Activated CD8-positive, alpha-beta T cell treated with anti-CD3 and anti-CD28 coated beads for 36 hours (primary cell): ENCODE results near the gene PIP4K2B. TPM values are rescaled to one million over a fixed set of nuclear protein-coding genes. Genes with fewer than 3 reads are reported as not detected.

Source experiments
- ATAC-seq: fragments of 200-7000 bp; cut with Tn5 transposase; one replicate; pipeline ENCODE4 v1.10.0; 2021; ENCODE audit warnings: mild to moderate bottlenecking, moderate library complexity
- CTCF ChIA-PET: fragments of 350-600 bp; sonication (Branson Sonifier 250); formaldehyde crosslinking; loops from one replicate; lab custom pipeline; 2021; ENCODE audit warnings: antibody characterized with exemption; lab: Charles Lee
- POLR2A ChIA-PET: fragments of 350-600 bp; sonication (Branson Sonifier 250); formaldehyde crosslinking; loops from one replicate; lab custom pipeline; 2021; ENCODE audit warnings: antibody characterized with exemption; lab: Charles Lee
- DNase-seq: peaks from one replicate; pipeline ENCODE4 v3.0.0-alpha.2; 2020
- H3K27ac Mint-ChIP-seq: one replicate; pipeline ENCODE4 v1.8.0; 2021; ENCODE audit warnings: mild to moderate bottlenecking, mixed read lengths
- H3K27me3 Mint-ChIP-seq: one replicate; pipeline ENCODE4 v1.8.0; 2021; ENCODE audit warnings: mixed read lengths
- H3K36me3 Mint-ChIP-seq: one replicate; pipeline ENCODE4 v1.8.0; 2021; ENCODE audit warnings: low read depth, mixed read lengths
- H3K4me1 Mint-ChIP-seq: one replicate; pipeline ENCODE4 v1.8.0; 2021; ENCODE audit warnings: low read depth, mixed read lengths
- H3K4me3 Mint-ChIP-seq: one replicate; pipeline ENCODE4 v1.8.0; 2021; ENCODE audit warnings: mild to moderate bottlenecking, moderate library complexity, mixed read lengths
- H3K9me3 Mint-ChIP-seq: one replicate; pipeline ENCODE4 v1.8.0; 2021; ENCODE audit warnings: mixed read lengths
- CTCF ChIP-seq: fragments of 200-600 bp; IDR thresholded peaks from one replicate; pipeline ENCODE4 v1.8.0; 2022; ENCODE audit warnings: antibody characterized with exemption, mild to moderate bottlenecking
- intact Hi-C: fragments of 100-400 bp; cut with micrococcal nuclease; formaldehyde crosslinking; loops from one replicate; pipeline ENCODE4 v1.10.0; 2022
- total RNA-seq, 2 experiments: library from RNA; stranded (reverse); gene quantifications; one replicate each; pipeline ENCODE4 v1.2.3, GENCODE V29; 2021

The PIP4K2B gene
- total RNA-seq, 2 experiments from 2014 or later: 30.9 to 33.2 TPM

GRCh38 chr17:38735161-38735997, 64.0 kb downstream of the PIP4K2B start:
- Mint-ChIP-seq H3K36me3 (peaks cover 13% of the 10 kb centered on the region), H3K4me3 (no peak overlapping the region), H3K27me3 (no peaks in the 10 kb centered on the region), H3K4me1 (peaks cover 45% of the 10 kb centered on the region), H3K9me3 (no peaks in the 10 kb centered on the region), H3K27ac (peak overlapping the region; percentile 55)
- POLR2A ChIA-PET: interaction anchor here (1.0 to 2.3 kb wide), 8 partner anchors 9 to 59 kb away, joined by 3 to 10 read pairs (median 4); partner anchors contain the start of genes EPOP and MLLT6
- TF ChIP-seq CTCF: peak; percentile 90
- ATAC-seq: peak; percentile 34
- intact Hi-C loops: no loop called here
- CTCF ChIA-PET: interaction anchor here (0.5 to 9.4 kb wide), 30 partner anchors 10 to 641 kb away, joined by 3 to 160 read pairs (median 5); partner anchors contain the start of gene EPOP
- peak; percentile 82 for DNase-seq

- ChIA-PET POLR2A (interaction anchor here (0.6 to 2.3 kb wide), 7 partner anchors 10 to 214 kb away, joined by 3 to 10 read pairs (median 3); partner anchors contain the start of genes EPOP and MLLT6), CTCF (interaction anchor here (0.6 to 9.4 kb wide), 26 partner anchors 11 to 642 kb away, joined by 3 to 160 read pairs (median 5); partner anchors contain the start of genes EPOP and PSMB3)
- peaks cover 15% of the 10 kb centered on the region for H3K36me3 Mint-ChIP-seq
- no peaks in the 10 kb centered on the region for H3K9me3 Mint-ChIP-seq
- ATAC-seq: peak; percentile 18
- peak overlapping the region; percentile 82 for H3K27ac Mint-ChIP-seq
- peak overlapping the region; percentile 2 for H3K4me3 Mint-ChIP-seq
- intact Hi-C loops: loop anchor here (5.0 kb wide), 1 partner anchor 37 kb away; no protein-coding TSS in a partner anchor
- DNase-seq: peak; percentile 64
- H3K4me1 Mint-ChIP-seq: peaks cover 49% of the 10 kb centered on the region
- H3K27me3 Mint-ChIP-seq: no peaks in the 10 kb centered on the region
- TF ChIP-seq CTCF: peak; percentile 63
These were observed 65.1 kb downstream of the PIP4K2B start for GRCh38 chr17:38733982-38734973.

GRCh38 chr17:38733282-38733981, 65.9 kb downstream of the PIP4K2B start:
- ChIA-PET POLR2A (interaction anchor here (2.3 kb wide), 1 partner anchor 57 kb away, joined by 10 read pairs; the partner anchor contains the start of gene EPOP), CTCF (interaction anchor here (0.6 to 9.4 kb wide), 12 partner anchors 12 to 125 kb away, joined by 3 to 160 read pairs (median 14); partner anchors contain the start of genes EPOP and PSMB3)
- intact Hi-C loops: loop anchor here (5.0 kb wide), 1 partner anchor 36 kb away; no protein-coding TSS in a partner anchor
- H3K9me3 Mint-ChIP-seq: no peaks in the 10 kb centered on the region
- DNase-seq (no peak), ATAC-seq (no peak)
- no peak for TF ChIP-seq CTCF
- peak overlapping the region; percentile 82 for H3K27ac Mint-ChIP-seq
- H3K4me1 Mint-ChIP-seq: peaks cover 58% of the 10 kb centered on the region
- peak overlapping the region; percentile 17 for H3K4me3 Mint-ChIP-seq
- no peaks in the 10 kb centered on the region for H3K27me3 Mint-ChIP-seq
- H3K36me3 Mint-ChIP-seq: peaks cover 20% of the 10 kb centered on the region
